Small intestine (tissue), 7 donors: ENCODE data around the gene PRDM16. TPM values are rescaled to one million over a fixed set of nuclear protein-coding genes. Genes with fewer than 3 reads are reported as not detected.

Experiments
- DNase-seq, 2 donors: peaks; one replicate each; pipeline versions ENCODE4 v3.0.0 to v3.0.0-alpha.2; 2013
- FAIRE-seq: peaks from 2 replicates; lab custom pipeline; 2012; peaks lifted over from hg19 to GRCh38; lab: Jason Lieb, UNC
- H3K27ac ChIP-seq, 3 donors: one replicate each; pipeline ENCODE4 v1.5.1; 2013; ENCODE audit warnings: low read length in 2 of 3, mild to moderate bottlenecking in 2 of 3, control low read depth in 1 of 3, inconsistent platforms in 1 of 3, low read depth in 1 of 3, moderate library complexity in 1 of 3
- H3K27me3 ChIP-seq, 3 donors: one replicate each; pipeline ENCODE4 v1.6.1; 2013; ENCODE audit warnings: low read length in 3 of 3, inconsistent platforms in 1 of 3; ENCODE audit not compliant: control insufficient read depth in 3 of 3, insufficient read depth in 3 of 3
- H3K36me3 ChIP-seq, 3 donors: one replicate each; pipeline ENCODE4 v1.6.1; 2013; ENCODE audit warnings: low read length in 3 of 3, inconsistent platforms in 1 of 3, low read depth in 1 of 3, mild to moderate bottlenecking in 1 of 3, moderate library complexity in 1 of 3; ENCODE audit not compliant: control insufficient read depth in 3 of 3, insufficient read depth in 2 of 3
- H3K4me1 ChIP-seq, 3 donors: one replicate each; pipeline ENCODE4 v1.6.1; 2013; ENCODE audit warnings: low read length in 2 of 3, inconsistent platforms in 1 of 3, low read depth in 1 of 3, mild to moderate bottlenecking in 1 of 3, moderate library complexity in 1 of 3; ENCODE audit not compliant: control insufficient read depth in 3 of 3, insufficient read depth in 2 of 3
- H3K4me3 ChIP-seq, 3 donors: one replicate each; pipeline ENCODE4 v1.5.1; 2013; ENCODE audit warnings: low read length in 3 of 3, control low read depth in 1 of 3, inconsistent platforms in 1 of 3, low read depth in 1 of 3, mild to moderate bottlenecking in 1 of 3, moderate library complexity in 1 of 3
- H3K9me3 ChIP-seq, 2 donors: one replicate each; pipeline ENCODE4 v1.6.1; 2013; ENCODE audit warnings: low read depth in 1 of 2, low read length in 1 of 2; ENCODE audit not compliant: control insufficient read depth in 2 of 2, insufficient read depth in 1 of 2
- WGBS, 3 donors: extraction: QIAGEN DNeasy Blood & Tissue Kit; methylation state at CpG; one replicate each; pipeline ENCODE4 v1.1.7; 2013; 5-methylcytosine and 5-hydroxymethylcytosine counted together
- polyA plus RNA-seq, 4 donors: library from polyadenylated mRNA; stranded (reverse) in 3 of 4; unstranded in 1 of 4; fragments of 200-250 nt in 3 of 4; fragments of 120-200 nt in 1 of 4; gene quantifications; one replicate each; pipeline versions ENCODE4 v1.2.1 to v1.2.3, GENCODE V29; 2013
- donor health status: healthy with polysubstance abuse.
- donor health status: control.
- donor health status: control.
- donor health status: Bipolar disorder and iron deficiency.
- donor health status: healthy.

Gene PRDM16
- polyA plus RNA-seq, 4 donors, result 5.4 to 11.4 (median 8.2) TPM

GRCh38 chr1:3418600-3418999 is 349.6 kb downstream of the PRDM16 start:
- Histone ChIP-seq H3K4me3 (peak overlapping the region in 1 of 3 donors; percentile 11), H3K36me3 (peaks cover 0 to 67% (median 2%) of the 10 kb centered on the region in 3 donors), H3K9me3 (peaks cover 4 to 23% of the 10 kb centered on the region in 2 donors), H3K27ac (peak overlapping the region in 1 of 3 donors; percentile 91), H3K4me1 (peaks cover 0 to 60% (median 0%) of the 10 kb centered on the region in 3 donors), H3K27me3 (peaks cover 0 to 2% (median 0%) of the 10 kb centered on the region in 3 donors)
- FAIRE-seq (no peak), DNase-seq (no peak)
- WGBS, 3 donors, result 92 to 96% (median 93%) methylated on average over 8 of the region's 8 CpGs

- Histone ChIP-seq H3K27me3 (peaks cover 0 to 2% (median 0%) of the 10 kb centered on the region in 3 donors), H3K9me3 (peaks cover 4 to 23% of the 10 kb centered on the region in 2 donors), H3K36me3 (peaks cover 0 to 68% (median 2%) of the 10 kb centered on the region in 3 donors), H3K4me3 (no peak overlapping the region), H3K27ac (peak overlapping the region in 2 of 3 donors; percentile 22 to 91), H3K4me1 (peaks cover 0 to 70% (median 0%) of the 10 kb centered on the region in 3 donors)
- FAIRE-seq (no peak), DNase-seq (peak; percentile 55 to 82)
- WGBS, 3 donors, result 42 to 68% (median 62%) methylated on average over 14 to 15 of the region's 15 CpGs
Observed at GRCh38 chr1:3419415-3420204, 350.6 kb downstream of the PRDM16 start.

DNA sequence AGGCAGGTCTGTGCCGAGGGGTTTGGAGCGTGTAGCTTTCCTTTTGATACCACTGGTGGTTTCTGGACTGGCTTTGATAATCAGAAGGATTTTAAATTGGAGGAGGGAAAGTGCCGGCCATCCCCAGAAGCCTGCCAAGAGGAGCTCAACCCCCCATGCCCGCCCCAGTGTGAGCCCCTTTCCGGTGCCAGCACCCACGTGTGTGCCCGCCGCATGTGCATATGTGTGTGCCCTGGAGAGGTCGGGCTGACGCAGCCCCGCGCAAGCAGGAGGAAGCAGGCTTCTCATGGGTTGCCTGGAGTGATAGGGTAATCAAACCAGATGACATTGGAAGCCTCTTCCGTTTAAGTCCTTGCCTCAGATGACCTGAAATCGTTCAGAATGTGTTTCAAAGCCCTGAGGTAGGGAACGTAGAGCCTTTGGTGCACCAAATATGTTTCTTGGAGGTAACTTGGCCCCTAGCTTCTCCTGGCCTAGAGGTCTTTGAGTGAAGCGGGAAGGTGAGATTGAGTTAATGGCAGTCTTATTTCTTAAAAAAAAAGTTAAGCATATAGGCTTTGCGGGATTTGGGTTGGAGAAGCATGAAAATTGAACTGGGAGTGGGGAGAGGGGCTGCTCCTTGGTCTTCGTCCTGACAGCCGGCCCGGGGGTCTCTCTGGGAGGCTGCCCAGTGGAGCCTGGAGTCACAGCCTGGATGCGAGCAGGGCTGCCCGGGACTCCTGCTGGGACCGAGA is 351.4 kb downstream of the PRDM16 start:
- Histone ChIP-seq H3K4me3 (no peak overlapping the region), H3K36me3 (peaks cover 0 to 62% (median 2%) of the 10 kb centered on the region in 3 donors), H3K9me3 (peaks cover 4 to 23% of the 10 kb centered on the region in 2 donors), H3K4me1 (peaks cover 0 to 70% (median 0%) of the 10 kb centered on the region in 3 donors), H3K27me3 (peaks cover 0 to 2% (median 0%) of the 10 kb centered on the region in 3 donors), H3K27ac (no peak overlapping the region)
- 89 to 90% (median 90%) methylated on average over 23 of the region's 23 CpGs for WGBS, 3 donors
- no peak for DNase-seq
- FAIRE-seq, result no peak

DNA sequence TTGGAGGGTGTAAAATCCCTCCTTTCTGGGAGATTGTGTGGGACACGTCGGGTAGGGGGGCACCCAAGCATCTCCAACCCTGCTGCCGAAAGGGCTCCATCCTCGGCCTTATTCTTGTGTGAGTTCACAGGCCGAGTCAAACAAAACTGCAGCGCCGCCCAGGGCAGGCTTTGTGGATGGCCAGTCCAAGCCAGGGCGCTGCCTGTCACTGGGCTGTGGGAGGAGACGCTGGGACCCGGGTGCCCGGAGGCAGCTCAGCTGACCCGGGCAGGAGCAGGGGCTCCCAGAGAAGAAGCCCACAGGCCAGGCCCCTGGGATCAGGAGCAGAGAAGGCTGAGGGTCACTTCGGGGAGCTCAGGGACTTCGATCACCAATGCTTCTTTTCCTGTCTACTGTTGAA is 353.6 kb downstream of the PRDM16 start:
- H3K4me3 ChIP-seq, result no peak overlapping the region
- peaks cover 0 to 2% of the 10 kb centered on the region in 2 donors for H3K9me3 ChIP-seq
- DNase-seq (no peak), FAIRE-seq (no peak)
- WGBS, 3 donors, result 83 to 90% (median 89%) methylated on average over 14 of the region's 14 CpGs
- H3K4me1 ChIP-seq, result peaks cover 0 to 65% (median 0%) of the 10 kb centered on the region in 3 donors
- peaks cover 0 to 68% (median 2%) of the 10 kb centered on the region in 3 donors for H3K36me3 ChIP-seq
- H3K27me3 ChIP-seq, result peaks cover 0 to 2% (median 0%) of the 10 kb centered on the region in 3 donors
- H3K27ac ChIP-seq, result peak overlapping the region; percentile 63 to 96 (median 72)

- peak; percentile 96 to 97 for DNase-seq
- Histone ChIP-seq H3K27me3 (peaks cover 0 to 2% (median 0%) of the 10 kb centered on the region in 3 donors), H3K4me1 (peaks cover 0 to 58% (median 0%) of the 10 kb centered on the region in 3 donors), H3K27ac (peak overlapping the region; percentile 63 to 96 (median 72)), H3K4me3 (no peak overlapping the region), H3K9me3 (peaks cover 0 to 2% of the 10 kb centered on the region in 2 donors), H3K36me3 (peaks cover 0 to 68% (median 2%) of the 10 kb centered on the region in 3 donors)
- no peak for FAIRE-seq
- WGBS, 3 donors, result 10 to 46% (median 24%) methylated on average over 23 of the region's 23 CpGs
Observed at GRCh38 chr1:3423245-3423829, 354.3 kb downstream of the PRDM16 start.

DNA sequence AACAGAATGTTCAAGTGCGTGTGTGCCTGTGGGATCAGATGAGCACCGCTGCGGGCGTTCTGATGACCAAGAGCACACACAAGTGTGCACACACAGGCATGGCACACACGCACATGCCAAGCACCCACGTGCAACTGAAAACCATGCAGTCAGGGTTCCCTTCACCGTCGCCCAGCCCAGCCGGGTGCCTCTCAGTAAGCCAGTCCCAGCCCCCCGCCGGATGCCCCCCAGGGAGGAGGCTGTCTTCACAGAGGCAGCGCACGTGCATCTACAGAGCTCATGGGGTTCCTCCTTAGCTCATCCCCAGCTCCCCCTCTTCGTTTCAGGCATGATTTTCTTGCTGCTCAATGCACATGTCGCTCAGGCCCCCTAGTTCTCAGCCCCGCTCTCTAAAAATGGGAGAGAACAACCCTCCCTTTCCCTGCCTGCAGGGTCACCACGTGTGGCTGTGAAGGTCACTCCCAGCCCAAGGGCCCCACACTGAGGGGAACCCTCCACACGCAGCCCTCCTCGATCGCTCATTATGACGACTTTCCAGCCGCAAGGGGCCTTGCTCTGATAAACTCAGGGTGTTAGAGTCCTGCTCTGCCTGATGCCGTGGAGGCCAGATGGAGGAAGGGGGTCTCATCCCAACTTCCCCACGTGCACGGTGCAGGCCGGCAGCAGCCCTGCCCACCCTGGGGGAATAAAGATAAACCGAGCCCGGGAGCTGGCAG is 355.1 kb downstream of the PRDM16 start:
- Histone ChIP-seq H3K4me1 (peaks cover 0 to 51% (median 0%) of the 10 kb centered on the region in 3 donors), H3K27me3 (peaks cover 0 to 2% (median 0%) of the 10 kb centered on the region in 3 donors), H3K4me3 (no peak overlapping the region), H3K36me3 (peaks cover 0 to 68% (median 2%) of the 10 kb centered on the region in 3 donors), H3K9me3 (peaks cover 0 to 2% of the 10 kb centered on the region in 2 donors), H3K27ac (peak overlapping the region; percentile 36 to 96 (median 68))
- no peak for DNase-seq
- 61 to 72% (median 66%) methylated on average over 28 of the region's 28 CpGs for WGBS, 3 donors
- FAIRE-seq, result no peak

DNA sequence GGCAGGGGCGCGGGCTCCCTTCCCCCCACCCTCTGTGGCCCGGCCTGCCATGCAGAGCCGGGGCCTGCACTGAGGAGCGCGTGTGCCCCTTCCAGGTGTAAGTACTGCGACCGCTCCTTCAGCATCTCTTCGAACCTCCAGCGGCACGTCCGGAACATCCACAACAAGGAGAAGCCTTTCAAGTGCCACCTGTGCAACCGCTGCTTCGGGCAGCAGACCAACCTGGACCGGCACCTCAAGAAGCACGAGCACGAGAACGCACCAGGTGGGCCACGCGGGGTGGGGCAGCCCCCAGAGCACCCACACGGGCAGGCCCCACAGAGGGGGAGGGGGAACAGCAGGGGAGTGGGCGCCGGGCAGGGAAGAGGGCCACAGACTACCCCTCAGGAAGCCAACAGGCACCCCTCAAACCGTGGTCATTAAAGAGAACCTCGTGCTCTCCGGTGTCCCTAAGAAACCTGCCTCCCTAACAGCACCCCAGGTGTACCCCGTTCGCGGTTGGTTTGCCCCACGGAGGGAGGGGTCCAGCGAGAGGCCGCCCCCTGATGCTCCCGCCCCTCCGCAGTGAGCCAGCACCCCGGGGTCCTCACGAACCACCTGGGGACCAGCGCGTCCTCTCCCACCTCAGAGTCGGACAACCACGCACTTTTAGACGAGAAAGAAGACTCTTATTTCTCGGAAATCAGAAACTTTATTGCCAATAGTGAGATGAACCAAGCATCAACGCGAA is 356.6 kb downstream of the PRDM16 start:
- no peak overlapping the region for H3K27ac ChIP-seq
- WGBS, 3 donors, result 92 to 93% (median 93%) methylated on average over 36 to 44 of the region's 44 CpGs
- DNase-seq (no peak), FAIRE-seq (no peak)
- peaks cover 0 to 39% (median 0%) of the 10 kb centered on the region in 3 donors for H3K4me1 ChIP-seq
- H3K27me3 ChIP-seq, result peaks cover 0 to 2% (median 0%) of the 10 kb centered on the region in 3 donors
- peaks cover 0 to 69% (median 2%) of the 10 kb centered on the region in 3 donors for H3K36me3 ChIP-seq
- no peaks in the 10 kb centered on the region for H3K9me3 ChIP-seq
- no peak overlapping the region for H3K4me3 ChIP-seq
